ENCODE data around the gene UGT3A1. TPM values are rescaled to one million over a fixed set of nuclear protein-coding genes. Genes with fewer than 3 reads are reported as not detected.

UGT3A1 gene
- total RNA-seq, 1 donor, result not detected

DNA sequence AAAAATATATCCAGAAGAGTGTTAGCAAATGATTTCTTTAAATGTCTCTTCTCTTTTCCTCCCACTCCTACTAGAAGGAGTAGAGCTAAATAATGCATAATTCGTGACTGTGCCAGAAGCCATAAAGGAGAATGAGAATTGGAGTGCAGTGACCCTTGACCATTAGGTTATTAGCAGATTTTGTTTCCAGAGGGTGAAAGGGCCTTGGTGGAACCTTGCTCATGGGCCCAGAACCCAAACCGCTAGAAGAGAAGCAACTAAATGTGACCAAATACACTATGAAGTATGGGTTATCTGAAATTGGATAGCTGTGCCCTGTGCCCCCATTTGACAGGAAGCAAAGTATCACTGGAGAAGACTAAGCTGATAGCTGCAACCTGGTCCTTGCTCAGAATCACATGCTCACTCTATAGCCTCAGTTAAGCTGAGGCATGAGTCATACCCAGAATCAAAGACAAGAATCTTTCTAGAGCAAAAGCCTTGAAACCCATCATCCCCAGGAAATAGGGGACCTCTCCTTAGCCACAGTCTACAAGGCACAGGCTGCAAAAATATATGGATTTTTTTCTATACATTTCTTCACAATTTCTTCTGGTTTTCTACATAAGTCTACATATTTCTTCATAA is 89.0 kb downstream of the UGT3A1 start:
- H3K4me3 ChIP-seq (ENCODE audit: low read depth, low read length), result no peak overlapping the region
- DNase-seq (ENCODE audit: low read depth), result no peak
- TF ChIP-seq, protein P1, sequence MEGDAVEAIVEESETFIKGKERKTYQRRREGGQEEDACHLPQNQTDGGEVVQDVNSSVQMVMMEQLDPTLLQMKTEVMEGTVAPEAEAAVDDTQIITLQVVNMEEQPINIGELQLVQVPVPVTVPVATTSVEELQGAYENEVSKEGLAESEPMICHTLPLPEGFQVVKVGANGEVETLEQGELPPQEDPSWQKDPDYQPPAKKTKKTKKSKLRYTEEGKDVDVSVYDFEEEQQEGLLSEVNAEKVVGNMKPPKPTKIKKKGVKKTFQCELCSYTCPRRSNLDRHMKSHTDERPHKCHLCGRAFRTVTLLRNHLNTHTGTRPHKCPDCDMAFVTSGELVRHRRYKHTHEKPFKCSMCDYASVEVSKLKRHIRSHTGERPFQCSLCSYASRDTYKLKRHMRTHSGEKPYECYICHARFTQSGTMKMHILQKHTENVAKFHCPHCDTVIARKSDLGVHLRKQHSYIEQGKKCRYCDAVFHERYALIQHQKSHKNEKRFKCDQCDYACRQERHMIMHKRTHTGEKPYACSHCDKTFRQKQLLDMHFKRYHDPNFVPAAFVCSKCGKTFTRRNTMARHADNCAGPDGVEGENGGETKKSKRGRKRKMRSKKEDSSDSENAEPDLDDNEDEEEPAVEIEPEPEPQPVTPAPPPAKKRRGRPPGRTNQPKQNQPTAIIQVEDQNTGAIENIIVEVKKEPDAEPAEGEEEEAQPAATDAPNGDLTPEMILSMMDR (IDR thresholded peaks at IDR 0.05; ENCODE audit: insufficient read depth, low read length), result no peak

Other genes with a start within 250 kb of the UGT3A1 start
- 0.90 TPM in 1 of 2 replicates, not detected in the other for gene IL7R, start 134.5 kb downstream of the UGT3A1 start, total RNA-seq (ENCODE audit: low replicate concordance)
- not detected in 2 replicates for gene CAPSL, start 52.8 kb downstream of the UGT3A1 start, total RNA-seq (ENCODE audit: low replicate concordance)
- not detected in 2 replicates for gene UGT3A2, start 75.5 kb upstream of the UGT3A1 start, total RNA-seq (ENCODE audit: low replicate concordance)
- 17.6 and 22.1 TPM in 2 replicates for gene LMBRD2, start 160.5 kb upstream of the UGT3A1 start, total RNA-seq (ENCODE audit: low replicate concordance)
- gene SKP2, start 160.7 kb upstream of the UGT3A1 start, total RNA-seq (ENCODE audit: low replicate concordance), result 31.5 and 36.3 TPM in 2 replicates

Measured in fibroblast of the aortic adventitia (primary cell).